BJ (cell line): ENCODE data around the gene CAPN10. TPM values are rescaled to one million over a fixed set of nuclear protein-coding genes. Genes with fewer than 3 reads are reported as not detected.

Source experiments
- CTCF ChIA-PET: fragments of 350-600 bp; formaldehyde crosslinking; extraction: SDS; loops from one replicate; lab custom pipeline; 2021; ENCODE audit warnings: antibody characterized with exemption, inconsistent platforms; lab: Yijun Ruan, JAX
- POLR2A ChIA-PET: fragments of 300-600 bp; sonication (Branson Sonifier 250); formaldehyde crosslinking; extraction: SDS; loops from one replicate; lab custom pipeline; 2021; ENCODE audit warnings: antibody characterized with exemption; lab: Charles Lee
- DNase-seq: peaks from one replicate; pipeline ENCODE4 v3.0.0-alpha.2; 2011; ENCODE audit warnings: low read depth
- H3K27me3 ChIP-seq: 2 replicates; pipeline ENCODE4 v1.6.0; 2011; ENCODE audit warnings: low read length; ENCODE audit not compliant: control insufficient read depth, insufficient read depth
- H3K36me3 ChIP-seq: 2 replicates; pipeline ENCODE4 v1.5.1; 2011; ENCODE audit warnings: low read length; ENCODE audit not compliant: control insufficient read depth, insufficient read depth
- H3K4me3 ChIP-seq: 2 replicates; pipeline ENCODE4 v1.5.1; 2011; ENCODE audit warnings: low read depth, mild to moderate bottlenecking, control low read depth, low read length
- polyA plus RNA-seq: library from polyadenylated mRNA; depleted of rRNA; stranded (reverse); fragments of >200 nt; gene quantifications from 2 replicates; pipeline ENCODE4 v1.2.3, GENCODE V29; 2011
- TF ChIP-seq, protein P1 (sequence below): IDR thresholded peaks from 2 replicates; pipeline ENCODE4 v1.5.1; 2011; ENCODE audit warnings: low read depth, mild to moderate bottlenecking, control low read depth, inconsistent platforms, low read length, moderate library complexity; ENCODE audit not compliant: insufficient read depth

Gene CAPN10
- polyA plus RNA-seq, 1 experiment, result 14.9 TPM

GRCh38 chr2:240591784-240592183, 5.2 kb downstream of the CAPN10 start:
- ChIA-PET CTCF (interaction anchor here (1.4 kb wide), 1 partner anchor 27 kb away, joined by 4 read pairs; no protein-coding TSS in a partner anchor), POLR2A (no interaction called here)
- Histone ChIP-seq H3K4me3 (no peak overlapping the region), H3K36me3 (peaks cover 17% of the 10 kb centered on the region), H3K27me3 (no peaks in the 10 kb centered on the region)
- no peak for DNase-seq
- TF ChIP-seq, protein P1, sequence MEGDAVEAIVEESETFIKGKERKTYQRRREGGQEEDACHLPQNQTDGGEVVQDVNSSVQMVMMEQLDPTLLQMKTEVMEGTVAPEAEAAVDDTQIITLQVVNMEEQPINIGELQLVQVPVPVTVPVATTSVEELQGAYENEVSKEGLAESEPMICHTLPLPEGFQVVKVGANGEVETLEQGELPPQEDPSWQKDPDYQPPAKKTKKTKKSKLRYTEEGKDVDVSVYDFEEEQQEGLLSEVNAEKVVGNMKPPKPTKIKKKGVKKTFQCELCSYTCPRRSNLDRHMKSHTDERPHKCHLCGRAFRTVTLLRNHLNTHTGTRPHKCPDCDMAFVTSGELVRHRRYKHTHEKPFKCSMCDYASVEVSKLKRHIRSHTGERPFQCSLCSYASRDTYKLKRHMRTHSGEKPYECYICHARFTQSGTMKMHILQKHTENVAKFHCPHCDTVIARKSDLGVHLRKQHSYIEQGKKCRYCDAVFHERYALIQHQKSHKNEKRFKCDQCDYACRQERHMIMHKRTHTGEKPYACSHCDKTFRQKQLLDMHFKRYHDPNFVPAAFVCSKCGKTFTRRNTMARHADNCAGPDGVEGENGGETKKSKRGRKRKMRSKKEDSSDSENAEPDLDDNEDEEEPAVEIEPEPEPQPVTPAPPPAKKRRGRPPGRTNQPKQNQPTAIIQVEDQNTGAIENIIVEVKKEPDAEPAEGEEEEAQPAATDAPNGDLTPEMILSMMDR, result no peak

DNA sequence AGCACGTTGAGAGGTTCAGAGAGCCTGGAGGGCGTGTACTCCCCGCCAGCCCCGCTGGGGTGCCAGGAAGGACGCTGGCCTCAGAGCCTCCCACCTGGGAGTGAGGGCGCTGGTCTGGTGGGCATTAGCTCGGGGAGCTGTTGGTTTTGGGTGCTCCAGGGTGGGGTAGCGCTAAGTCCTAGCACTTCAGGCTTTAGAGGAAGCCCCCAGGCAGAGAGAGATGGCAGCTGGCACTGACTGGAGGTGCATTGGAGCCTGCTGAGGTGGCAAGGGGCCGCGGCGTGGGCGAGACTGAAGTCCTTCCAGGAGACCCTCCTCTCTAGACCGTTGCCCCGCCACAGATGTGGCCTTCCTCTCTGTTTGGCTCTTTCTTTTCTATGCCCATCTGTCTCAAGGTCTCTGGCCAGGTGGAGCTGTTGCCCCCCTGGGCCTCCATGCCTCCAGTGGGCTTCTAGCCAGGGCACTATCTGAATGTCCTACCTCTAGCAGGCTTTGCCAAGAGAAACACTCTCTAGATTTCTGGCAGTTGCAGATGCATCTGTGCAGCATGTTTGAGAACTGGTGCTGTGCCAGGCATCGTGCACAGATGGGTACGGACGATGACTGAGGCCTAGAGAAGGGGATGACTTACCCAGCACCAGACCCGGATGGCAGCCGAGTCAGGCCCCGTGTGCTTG, 6.6 kb downstream of the CAPN10 start:
- peaks cover 22% of the 10 kb centered on the region for H3K36me3 ChIP-seq
- TF ChIP-seq, protein P1, result no peak
- DNase-seq, result no peak
- no peak overlapping the region for H3K4me3 ChIP-seq
- ChIA-PET POLR2A (no interaction called here), CTCF (interaction anchor here (0.9 to 1.7 kb wide), 3 partner anchors 9 to 26 kb away, joined by 3 to 5 read pairs (median 4); no protein-coding TSS in a partner anchor)
- no peaks in the 10 kb centered on the region for H3K27me3 ChIP-seq

DNA sequence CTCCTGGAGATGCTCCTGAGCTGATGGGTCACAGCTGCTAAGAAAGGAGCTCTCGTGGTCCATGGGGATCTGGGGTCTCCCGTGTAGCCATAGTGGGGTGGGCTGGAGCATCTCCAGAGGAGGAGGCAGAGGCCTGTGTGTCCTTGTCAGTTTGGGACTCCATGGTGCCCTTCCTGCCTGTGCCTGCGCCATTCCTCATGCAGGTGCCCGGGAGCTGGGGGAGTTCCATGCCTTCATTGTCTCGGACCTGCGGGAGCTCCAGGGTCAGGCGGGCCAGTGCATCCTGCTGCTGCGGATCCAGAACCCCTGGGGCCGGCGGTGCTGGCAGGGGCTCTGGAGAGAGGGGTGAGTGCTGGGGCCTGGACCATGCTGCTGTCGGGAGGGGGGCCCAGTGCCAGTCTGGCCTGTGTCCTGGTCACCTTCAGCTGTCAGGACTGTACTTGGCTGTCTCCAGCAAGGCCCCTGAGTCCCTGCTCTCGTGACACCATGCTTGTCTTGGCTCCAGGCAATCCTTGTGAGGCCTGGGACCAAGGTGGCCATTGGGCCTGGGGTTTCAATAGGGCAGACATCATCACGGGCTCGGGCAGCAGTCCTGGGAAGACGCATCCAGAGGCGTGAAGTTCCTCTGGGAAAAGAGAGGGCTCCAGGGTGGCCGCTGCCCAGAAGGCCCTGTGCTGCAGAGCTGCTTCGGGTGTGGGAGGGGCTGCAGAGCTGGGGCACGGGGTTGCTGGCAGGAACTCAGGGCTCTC, 7.3 kb downstream of the CAPN10 start:
- Histone ChIP-seq H3K36me3 (peaks cover 23% of the 10 kb centered on the region), H3K4me3 (no peak overlapping the region), H3K27me3 (no peaks in the 10 kb centered on the region)
- ChIA-PET CTCF (interaction anchor here (0.9 to 1.7 kb wide), 4 partner anchors 9 to 27 kb away, joined by 3 to 5 read pairs (median 4); no protein-coding TSS in a partner anchor), POLR2A (no interaction called here)
- TF ChIP-seq, protein P1, result no peak
- no peak for DNase-seq

DNA sequence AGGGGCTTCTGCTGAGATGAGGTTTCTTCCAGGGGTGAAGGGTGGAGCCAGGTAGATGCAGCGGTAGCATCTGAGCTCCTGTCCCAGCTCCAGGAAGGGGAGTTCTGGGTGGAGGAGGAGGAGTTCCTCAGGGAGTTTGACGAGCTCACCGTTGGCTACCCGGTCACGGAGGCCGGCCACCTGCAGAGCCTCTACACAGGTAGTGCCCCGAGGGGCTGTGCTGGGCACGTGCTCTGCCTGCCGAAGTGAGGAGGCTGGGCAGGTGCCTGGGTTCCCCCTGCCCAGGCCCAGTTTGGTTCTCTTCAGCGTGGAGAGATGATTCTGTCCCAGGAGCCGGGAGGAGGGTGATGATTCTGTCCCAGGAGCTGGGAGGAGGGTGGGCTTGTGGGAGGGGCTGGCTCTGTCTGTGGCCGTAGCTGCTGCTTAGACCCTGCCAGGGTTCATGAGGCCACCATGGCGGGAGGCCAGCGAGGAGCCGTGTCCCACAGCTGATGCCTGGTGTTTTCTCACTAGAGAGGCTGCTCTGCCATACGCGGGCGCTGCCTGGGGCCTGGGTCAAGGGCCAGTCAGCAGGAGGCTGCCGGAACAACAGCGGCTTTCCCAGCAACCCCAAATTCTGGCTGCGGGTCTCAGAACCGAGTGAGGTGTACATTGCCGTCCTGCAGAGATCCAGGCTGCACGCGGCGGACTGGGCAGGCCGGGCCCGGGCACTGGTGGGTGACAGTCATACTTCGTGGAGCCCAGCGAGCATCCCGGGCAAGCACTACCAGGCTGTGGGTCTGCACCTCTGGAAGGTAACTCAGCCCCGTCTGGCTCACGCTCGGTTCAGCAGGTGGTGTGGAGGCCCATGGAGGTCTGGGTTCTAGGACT, 8.2 kb downstream of the CAPN10 start:
- Histone ChIP-seq H3K36me3 (peaks cover 21% of the 10 kb centered on the region), H3K4me3 (no peak overlapping the region), H3K27me3 (no peaks in the 10 kb centered on the region)
- CTCF ChIA-PET, result interaction anchor here (1.1 to 1.7 kb wide), 3 partner anchors 9 to 28 kb away, joined by 3 to 5 read pairs (median 4); no protein-coding TSS in a partner anchor
- POLR2A ChIA-PET, result no interaction called here
- no peak for DNase-seq
- TF ChIP-seq, protein P1, result no peak
